Neuron (in vitro differentiated cells): ENCODE data around the gene REC8.

Experiments used
- H2AFZ ChIP-seq: one replicate; pipeline ENCODE4 v1.6.1; 2013; ENCODE audit warnings: low read depth, mild to moderate bottlenecking, inconsistent platforms, low read length, moderate library complexity
- H3K27me3 ChIP-seq: one replicate; pipeline ENCODE4 v1.6.1; 2013; ENCODE audit warnings: low read length; ENCODE audit not compliant: insufficient read depth
- H3K36me3 ChIP-seq: one replicate; pipeline ENCODE4 v1.6.1; 2013; ENCODE audit warnings: low read length; ENCODE audit not compliant: insufficient read depth
- H3K4me1 ChIP-seq: one replicate; pipeline ENCODE4 v1.6.1; 2013; ENCODE audit warnings: low read length; ENCODE audit not compliant: insufficient read depth
- H3K4me3 ChIP-seq: 2 replicates; pipeline ENCODE4 v1.5.1; 2013; ENCODE audit warnings: mild to moderate bottlenecking, low read length, moderate library complexity
- H3K9me3 ChIP-seq: one replicate; pipeline ENCODE4 v1.6.1; 2013; ENCODE audit warnings: low read length

REC8 gene

GRCh38 chr14:24157331-24157730 lies 14.5 kb upstream of the REC8 start:
- H3K9me3 ChIP-seq = no peaks in the 10 kb centered on the region
- H3K36me3 ChIP-seq = peaks cover 57% of the 10 kb centered on the region
- H3K4me1 ChIP-seq = peaks cover 19% of the 10 kb centered on the region
- H3K27me3 ChIP-seq = no peaks in the 10 kb centered on the region
- H2AFZ ChIP-seq = no peak overlapping the region
- H3K4me3 ChIP-seq = no peak overlapping the region

- Histone ChIP-seq H3K4me1 (peaks cover 19% of the 10 kb centered on the region), H3K36me3 (peaks cover 64% of the 10 kb centered on the region), H3K27me3 (no peaks in the 10 kb centered on the region), H3K9me3 (no peaks in the 10 kb centered on the region), H2AFZ (no peak overlapping the region), H3K4me3 (no peak overlapping the region)
Measured at GRCh38 chr14:24159777-24160498, 11.9 kb upstream of the REC8 start.

GRCh38 chr14:24160499-24160849 lies 11.4 kb upstream of the REC8 start:
- Histone ChIP-seq H3K27me3 (no peaks in the 10 kb centered on the region), H3K9me3 (no peaks in the 10 kb centered on the region), H3K36me3 (peaks cover 64% of the 10 kb centered on the region), H3K4me3 (no peak overlapping the region), H3K4me1 (peaks cover 19% of the 10 kb centered on the region), H2AFZ (no peak overlapping the region)

GRCh38 chr14:24160850-24161804 lies 10.8 kb upstream of the REC8 start, which contains the start of gene IRF9:
Gene IRF9, plus strand, starts transcription at chr14:24161265. Its CDS starts 880 bp downstream, at chr14:24162145.
- Histone ChIP-seq H2AFZ (no peak within 1 kb of the TSS), H3K9me3 (no peaks in the 10 kb centered on the region), H3K36me3 (peaks cover 64% of the 10 kb centered on the region), H3K4me1 (peaks cover 19% of the 10 kb centered on the region), H3K4me3 (peak within 1 kb of the TSS; percentile 55), H3K27me3 (no peaks in the 10 kb centered on the region)

- Histone ChIP-seq H3K9me3 (no peaks in the 10 kb centered on the region), H3K27me3 (no peaks in the 10 kb centered on the region), H3K4me1 (peaks cover 19% of the 10 kb centered on the region), H3K36me3 (peaks cover 60% of the 10 kb centered on the region), H2AFZ (no peak overlapping the region), H3K4me3 (peak overlapping the region; percentile 55)
Measured at GRCh38 chr14:24162093-24162492, 9.8 kb upstream of the REC8 start.

GRCh38 chr14:24164518-24164991 lies 7.3 kb upstream of the REC8 start:
- no peak overlapping the region for H3K4me3 ChIP-seq
- H3K36me3 ChIP-seq = peaks cover 45% of the 10 kb centered on the region
- H3K4me1 ChIP-seq = peaks cover 19% of the 10 kb centered on the region
- no peak overlapping the region for H2AFZ ChIP-seq
- H3K27me3 ChIP-seq = no peaks in the 10 kb centered on the region
- no peaks in the 10 kb centered on the region for H3K9me3 ChIP-seq

- Histone ChIP-seq H3K4me1 (peaks cover 14% of the 10 kb centered on the region), H3K4me3 (no peak overlapping the region), H3K27me3 (no peaks in the 10 kb centered on the region), H3K9me3 (no peaks in the 10 kb centered on the region), H2AFZ (no peak overlapping the region), H3K36me3 (peaks cover 33% of the 10 kb centered on the region)
Measured at GRCh38 chr14:24165785-24166184, 6.1 kb upstream of the REC8 start.

GRCh38 chr14:24167469-24168114 lies 4.3 kb upstream of the REC8 start:
- Histone ChIP-seq H3K9me3 (no peaks in the 10 kb centered on the region), H2AFZ (no peak overlapping the region), H3K27me3 (no peaks in the 10 kb centered on the region), H3K4me1 (no peaks in the 10 kb centered on the region), H3K4me3 (no peak overlapping the region), H3K36me3 (peaks cover 33% of the 10 kb centered on the region)

GRCh38 chr14:24172261-24172860 lies 481 bp downstream of the REC8 start:
- Histone ChIP-seq H3K4me3 (peak overlapping the region; percentile 15), H3K27me3 (no peaks in the 10 kb centered on the region), H3K36me3 (peaks cover 4% of the 10 kb centered on the region), H2AFZ (no peak overlapping the region), H3K9me3 (no peaks in the 10 kb centered on the region), H3K4me1 (no peaks in the 10 kb centered on the region)

GRCh38 chr14:24172871-24173281 lies 996 bp downstream of the REC8 start:
- no peaks in the 10 kb centered on the region for H3K27me3 ChIP-seq
- H3K9me3 ChIP-seq = no peaks in the 10 kb centered on the region
- peaks cover 4% of the 10 kb centered on the region for H3K36me3 ChIP-seq
- H2AFZ ChIP-seq = no peak overlapping the region
- no peaks in the 10 kb centered on the region for H3K4me1 ChIP-seq
- no peak overlapping the region for H3K4me3 ChIP-seq

- Histone ChIP-seq H3K36me3 (peaks cover 32% of the 10 kb centered on the region), H3K27me3 (no peaks in the 10 kb centered on the region), H3K4me3 (no peak overlapping the region), H3K9me3 (no peaks in the 10 kb centered on the region), H3K4me1 (no peaks in the 10 kb centered on the region), H2AFZ (no peak overlapping the region)
Measured at GRCh38 chr14:24176599-24176998, 4.7 kb downstream of the REC8 start.

GRCh38 chr14:24177041-24177825 lies 5.4 kb downstream of the REC8 start:
- Histone ChIP-seq H3K4me3 (no peak overlapping the region), H3K36me3 (peaks cover 39% of the 10 kb centered on the region), H2AFZ (no peak overlapping the region), H3K9me3 (no peaks in the 10 kb centered on the region), H3K4me1 (no peaks in the 10 kb centered on the region), H3K27me3 (no peaks in the 10 kb centered on the region)
